Chondrocyte (in vitro differentiated cells): ENCODE data around the gene HPCA. TPM values are rescaled to one million over a fixed set of nuclear protein-coding genes. Genes with fewer than 3 reads are reported as not detected.

Experiments used
- DNase-seq: peaks from one replicate; pipeline ENCODE4 v3.0.0; 2021; ENCODE audit warnings: mixed read lengths, low spot score
- H3K27ac Mint-ChIP-seq: one replicate; pipeline ENCODE4 v1.8.0; 2021; ENCODE audit warnings: mild to moderate bottlenecking, moderate library complexity, mixed read lengths; ENCODE audit not compliant: unreplicated experiment
- H3K27me3 Mint-ChIP-seq: 2 replicates; pipeline ENCODE4 v1.8.0; 2021; ENCODE audit warnings: low read depth, mixed read lengths
- H3K36me3 Mint-ChIP-seq: 2 replicates; pipeline ENCODE4 v1.8.0; 2021; ENCODE audit warnings: low read depth, mixed read lengths
- H3K4me1 Mint-ChIP-seq: 2 replicates; pipeline ENCODE4 v1.8.0; 2021; ENCODE audit warnings: low read depth, mild to moderate bottlenecking, mixed read lengths
- H3K4me3 Mint-ChIP-seq: one replicate; pipeline ENCODE4 v1.8.0; 2021; ENCODE audit warnings: mild to moderate bottlenecking, moderate library complexity, mixed read lengths; ENCODE audit not compliant: unreplicated experiment
- H3K9me3 Mint-ChIP-seq: 2 replicates; pipeline ENCODE4 v1.8.0; 2021; ENCODE audit warnings: low read depth, mixed read lengths
- CTCF ChIP-seq: fragments of 200-600 bp; sonication (generic); IDR thresholded peaks from 2 replicates; pipeline ENCODE4 v1.5.0; 2021; ENCODE audit warnings: antibody characterized with exemption, mild to moderate bottlenecking, moderate library complexity
- total RNA-seq: library from RNA; stranded (reverse); gene quantifications from 3 replicates; pipeline ENCODE4 v1.2.1, GENCODE V29; 2021

Gene HPCA
- total RNA-seq, 1 donor from 2014 or later = not detected

GRCh38 chr1:32878183-32878582 is 8.1 kb upstream of the HPCA start:
- DNase-seq = no peak
- H3K36me3 Mint-ChIP-seq = no peaks in the 10 kb centered on the region
- no peaks in the 10 kb centered on the region for H3K9me3 Mint-ChIP-seq
- TF ChIP-seq CTCF = no peak
- H3K27ac Mint-ChIP-seq = no peak overlapping the region
- peaks cover 6% of the 10 kb centered on the region for H3K4me1 Mint-ChIP-seq
- H3K27me3 Mint-ChIP-seq = peaks cover 13% of the 10 kb centered on the region
- no peak overlapping the region for H3K4me3 Mint-ChIP-seq

- H3K27ac Mint-ChIP-seq = no peak overlapping the region
- no peak for DNase-seq
- no peak overlapping the region for H3K4me3 Mint-ChIP-seq
- no peak for TF ChIP-seq CTCF
- peaks cover 15% of the 10 kb centered on the region for H3K27me3 Mint-ChIP-seq
- no peaks in the 10 kb centered on the region for H3K36me3 Mint-ChIP-seq
- H3K9me3 Mint-ChIP-seq = no peaks in the 10 kb centered on the region
- H3K4me1 Mint-ChIP-seq = peaks cover 6% of the 10 kb centered on the region
Measured at GRCh38 chr1:32878637-32879041, 7.7 kb upstream of the HPCA start.

GRCh38 chr1:32881291-32881690 is 5.0 kb upstream of the HPCA start:
- Mint-ChIP-seq H3K27ac (no peak overlapping the region), H3K27me3 (peaks cover 20% of the 10 kb centered on the region), H3K9me3 (no peaks in the 10 kb centered on the region), H3K36me3 (no peaks in the 10 kb centered on the region), H3K4me1 (no peaks in the 10 kb centered on the region), H3K4me3 (no peak overlapping the region)
- no peak for TF ChIP-seq CTCF
- DNase-seq = no peak

GRCh38 chr1:32881871-32882850 is 4.1 kb upstream of the HPCA start:
- TF ChIP-seq CTCF = no peak
- no peak overlapping the region for H3K4me3 Mint-ChIP-seq
- H3K9me3 Mint-ChIP-seq = no peaks in the 10 kb centered on the region
- no peaks in the 10 kb centered on the region for H3K4me1 Mint-ChIP-seq
- H3K27me3 Mint-ChIP-seq = peaks cover 21% of the 10 kb centered on the region
- DNase-seq = peak; percentile 67
- no peak overlapping the region for H3K27ac Mint-ChIP-seq
- H3K36me3 Mint-ChIP-seq = no peaks in the 10 kb centered on the region

- no peak for DNase-seq
- Mint-ChIP-seq H3K27me3 (peaks cover 24% of the 10 kb centered on the region), H3K4me1 (no peaks in the 10 kb centered on the region)
Measured at GRCh38 chr1:32883338-32884031, 2.8 kb upstream of the HPCA start.

More at GRCh38 chr1:32883338-32884031, 2.8 kb upstream of the HPCA start:
- no peaks in the 10 kb centered on the region for H3K9me3 Mint-ChIP-seq
- H3K4me3 Mint-ChIP-seq = no peak overlapping the region
- no peak overlapping the region for H3K27ac Mint-ChIP-seq
- H3K36me3 Mint-ChIP-seq = no peaks in the 10 kb centered on the region
- TF ChIP-seq CTCF = no peak
